Measurements from ENCODE around the gene ZNF776. TPM values are rescaled to one million over a fixed set of nuclear protein-coding genes. Genes with fewer than 3 reads are reported as not detected.

Gene ZNF776
- total RNA-seq, 1 experiment from 2014 or later, result 6.6 TPM

Other genes starting within 250 kb of the ZNF776 start
- 6.6 and 10.0 TPM in 2 replicates for gene ZNF773, start 246.9 kb upstream of the ZNF776 start, total RNA-seq (2014; rRNA removed; shearing (Covaris generic))
- 6.6 and 7.6 TPM in 2 replicates for gene ZNF549, start 219.5 kb upstream of the ZNF776 start, total RNA-seq (2014; rRNA removed; shearing (Covaris generic))
- 6.1 and 7.1 TPM in 2 replicates for gene ZNF550, start 187.0 kb upstream of the ZNF776 start, total RNA-seq (2014; rRNA removed; shearing (Covaris generic))
- gene ZNF416, start 167.9 kb upstream of the ZNF776 start, total RNA-seq (2014; rRNA removed; shearing (Covaris generic)), result 4.5 and 4.6 TPM in 2 replicates
- 1.7 and 2.3 TPM in 2 replicates for gene ZIK1, start 162.7 kb upstream of the ZNF776 start, total RNA-seq (2014; rRNA removed; shearing (Covaris generic))
- gene ZNF530, start 146.9 kb upstream of the ZNF776 start, total RNA-seq (2014; rRNA removed; shearing (Covaris generic)), result 3.8 and 6.5 TPM in 2 replicates
- gene ZNF134, start 132.6 kb upstream of the ZNF776 start, total RNA-seq (2014; rRNA removed; shearing (Covaris generic)), result 15.4 and 16.3 TPM in 2 replicates
- gene ZNF211, start 113.6 kb upstream of the ZNF776 start, total RNA-seq (2014; rRNA removed; shearing (Covaris generic)), result 10.4 TPM in 2 replicates
- not detected in 2 replicates for gene ZSCAN4, start 77.9 kb upstream of the ZNF776 start, total RNA-seq (2014; rRNA removed; shearing (Covaris generic))
- 10.0 and 15.2 TPM in 2 replicates for gene ZNF551, start 64.8 kb upstream of the ZNF776 start, total RNA-seq (2014; rRNA removed; shearing (Covaris generic))
- gene ZNF154, start 37.6 kb upstream of the ZNF776 start, total RNA-seq (2014; rRNA removed; shearing (Covaris generic)), result 0.03 TPM in 1 of 2 replicates, not detected in the other
- 5.0 and 5.5 TPM in 2 replicates for gene ZNF671, start 19.2 kb upstream of the ZNF776 start, total RNA-seq (2014; rRNA removed; shearing (Covaris generic))
- gene ZNF586, start 22.9 kb downstream of the ZNF776 start, total RNA-seq (2014; rRNA removed; shearing (Covaris generic)), result 9.4 and 10.0 TPM in 2 replicates
- 4.5 and 4.9 TPM in 2 replicates for gene ZNF552, start 68.1 kb downstream of the ZNF776 start, total RNA-seq (2014; rRNA removed; shearing (Covaris generic))
- gene ZNF587B, start 83.5 kb downstream of the ZNF776 start, total RNA-seq (2014; rRNA removed; shearing (Covaris generic)), result 19.0 and 21.2 TPM in 2 replicates
- 10.2 and 13.2 TPM in 2 replicates for gene ZNF587, start 103.0 kb downstream of the ZNF776 start, total RNA-seq (2014; rRNA removed; shearing (Covaris generic))
- gene ZNF814, start 142.2 kb downstream of the ZNF776 start, total RNA-seq (2014; rRNA removed; shearing (Covaris generic)), result 0.48 and 1.6 TPM in 2 replicates
- gene ZNF417, start 169.8 kb downstream of the ZNF776 start, total RNA-seq (2014; rRNA removed; shearing (Covaris generic)), result 7.7 and 8.1 TPM in 2 replicates
- gene ZNF418, start 188.6 kb downstream of the ZNF776 start, total RNA-seq (2014; rRNA removed; shearing (Covaris generic)), result 0.45 and 3.5 TPM in 2 replicates
- 3.6 and 4.2 TPM in 2 replicates for gene ZNF256, start 200.9 kb downstream of the ZNF776 start, total RNA-seq (2014; rRNA removed; shearing (Covaris generic))
- gene C19orf18, start 227.7 kb downstream of the ZNF776 start, total RNA-seq (2014; rRNA removed; shearing (Covaris generic)), result not detected in 2 replicates

Measured in SK-MEL-5 (cell line).